Keratinocyte (primary cell): Measurements from ENCODE around the gene LAMB4. TPM values are rescaled to one million over a fixed set of nuclear protein-coding genes. Genes with fewer than 3 reads are reported as not detected.

Source experiments
- DNase-seq: peaks from one replicate; pipeline ENCODE4 v3.0.0-alpha.2; 2011; ENCODE audit warnings: low read depth, missing footprints, low spot score
- FAIRE-seq: peaks from 2 replicates; lab custom pipeline; 2011; peaks lifted over from hg19 to GRCh38; lab: Jason Lieb, UNC
- H2AFZ ChIP-seq: 2 replicates; pipeline ENCODE4 v1.6.0; 2012; ENCODE audit warnings: low read length, control low read depth, inconsistent platforms; ENCODE audit not compliant: control insufficient read depth
- H3K27ac ChIP-seq: 2 replicates; pipeline ENCODE4 v1.5.1; 2011; ENCODE audit warnings: low read length; ENCODE audit not compliant: control insufficient read depth, insufficient read depth
- H3K27me3 ChIP-seq: 3 replicates; pipeline ENCODE4 v1.6.0; 2011; ENCODE audit warnings: low read length; ENCODE audit not compliant: control insufficient read depth, insufficient read depth; ENCODE audit errors: extremely low read depth
- H3K36me3 ChIP-seq, 2 experiments: 2 replicates in 1 of 2; 3 replicates in 1 of 2; pipeline ENCODE4 v1.5.1; 2011; ENCODE audit warnings: low read length in 2 of 2, mild to moderate bottlenecking in 1 of 2; ENCODE audit not compliant: control insufficient read depth in 2 of 2, insufficient read depth in 2 of 2; ENCODE audit errors: extremely low read depth in 1 of 2
- H3K4me1 ChIP-seq: 3 replicates; pipeline ENCODE4 v1.5.1; 2011; ENCODE audit warnings: low read length; ENCODE audit not compliant: control insufficient read depth, insufficient read depth; ENCODE audit errors: extremely low read depth
- H3K4me2 ChIP-seq: 3 replicates; pipeline ENCODE4 v1.6.0; 2011; ENCODE audit warnings: low read depth, low read length; ENCODE audit not compliant: control insufficient read depth, insufficient read depth; ENCODE audit errors: extremely low read depth
- H3K4me3 ChIP-seq, 3 experiments: fragments of 200-600 bp in 1 of 3; sonication (generic) in 1 of 3; 2 replicates in 2 of 3; 3 replicates in 1 of 3; pipeline ENCODE4 v1.5.1; 2011 to 2016; ENCODE audit warnings: low read length in 3 of 3, mild to moderate bottlenecking in 3 of 3, control low read depth in 2 of 3, inconsistent platforms in 1 of 3, low read depth in 1 of 3, mixed read lengths in 1 of 3, mixed run types in 1 of 3, moderate library complexity in 1 of 3; ENCODE audit not compliant: control insufficient read depth in 2 of 3, insufficient read depth in 2 of 3; ENCODE audit errors: extremely low read depth in 1 of 3
- H3K79me2 ChIP-seq: 2 replicates; pipeline ENCODE4 v1.6.0; 2012; ENCODE audit warnings: low read length; ENCODE audit not compliant: control insufficient read depth, insufficient read depth
- H3K9ac ChIP-seq: 3 replicates; pipeline ENCODE4 v1.6.0; 2011; ENCODE audit warnings: low read length; ENCODE audit not compliant: control insufficient read depth, insufficient read depth; ENCODE audit errors: extremely low read depth
- H3K9me1 ChIP-seq: 3 replicates; pipeline ENCODE4 v1.6.0; 2011; ENCODE audit warnings: low read length; ENCODE audit not compliant: control insufficient read depth, insufficient read depth; ENCODE audit errors: extremely low read depth
- H3K9me3 ChIP-seq: 2 replicates; pipeline ENCODE4 v1.5.1; 2012; ENCODE audit warnings: low read depth, low read length; ENCODE audit not compliant: control insufficient read depth
- H4K20me1 ChIP-seq: 3 replicates; pipeline ENCODE4 v1.6.0; 2011; ENCODE audit warnings: low read length; ENCODE audit not compliant: control insufficient read depth, insufficient read depth; ENCODE audit errors: extremely low read depth
- CTCF ChIP-seq, 3 experiments: IDR thresholded peaks in 1 of 3; conservative IDR thresholded peaks in 1 of 3; optimal IDR thresholded peaks in 1 of 3; 2 replicates in 2 of 3; 3 replicates in 1 of 3; pipeline versions ENCODE3 to v1.5.1; 2011; ENCODE audit warnings: low read length in 3 of 3, mild to moderate bottlenecking in 3 of 3, moderate library complexity in 2 of 3, control low read depth in 1 of 3, inconsistent platforms in 1 of 3; ENCODE audit not compliant: insufficient read depth in 2 of 3; ENCODE audit errors: extremely low read depth in 1 of 3
- EZH2 ChIP-seq: IDR thresholded peaks from one replicate; pipeline ENCODE4 v1.6.1; 2012; ENCODE audit warnings: inconsistent platforms, mild to moderate bottlenecking, low read length, moderate library complexity
- dilution Hi-C: fragments of 300-500 bp; cut with MboI; formaldehyde crosslinking; loops from one replicate; pipeline ENCODE4 v1.7.0; 2020; ENCODE audit warnings: low sequenced_read_pairs; ENCODE audit not compliant: extremely low pct_ligation_motif_present
- polyA plus RNA-seq, 5 experiments: library from polyadenylated mRNA; depleted of rRNA in 3 of 5; stranded (reverse) in 3 of 5; stranded (forward) in 1 of 5; unstranded in 1 of 5; fragments of >200 nt; gene quantifications; 1 replicate in 1 of 5; 2 replicates in 3 of 5; 3 replicates in 1 of 5; pipeline versions ENCODE4 v1.2.1 to v1.2.3, GENCODE V29; 2011 to 2012; ENCODE audit warnings: missing spikeins in 2 of 5, low read depth in 1 of 5, low replicate concordance in 1 of 5

Gene LAMB4
- polyA plus RNA-seq, 1 donor (not counting 4 experiments of a cell fraction or from before 2014, with no cell fraction given), result 3.7 TPM

- no peak overlapping the region for H3K4me3 ChIP-seq
- no peaks in the 10 kb centered on the region for H3K27me3 ChIP-seq
- no peaks in the 10 kb centered on the region for H3K9me1 ChIP-seq
- no peak overlapping the region for H3K9ac ChIP-seq
- no peak overlapping the region for H2AFZ ChIP-seq
- FAIRE-seq (no peak), DNase-seq (no peak)
- no peaks in the 10 kb centered on the region for H3K36me3 ChIP-seq
- H3K4me1 ChIP-seq, result peaks cover 3% of the 10 kb centered on the region
- dilution Hi-C loops, result no loop called here
- TF ChIP-seq EZH2, result no peak
- no peak for TF ChIP-seq CTCF (optimal IDR thresholded peaks at IDR 0.05 in 1 of 3, IDR thresholded peaks at IDR 0.05 in 1 of 3, conservative IDR thresholded peaks at IDR 0.05 in 1 of 3; ENCODE audit: extremely low read depth in 1 of 3, insufficient read depth in 2 of 3, low read length in 3 of 3)
- H3K27ac ChIP-seq, result no peak overlapping the region
- H3K9me3 ChIP-seq, result no peaks in the 10 kb centered on the region
- H4K20me1 ChIP-seq, result no peaks in the 10 kb centered on the region
- H3K79me2 ChIP-seq, result no peaks in the 10 kb centered on the region
- no peak overlapping the region for H3K4me2 ChIP-seq
These were observed 8.0 kb downstream of the LAMB4 start for GRCh38 chr7:108122181-108122580.

- dilution Hi-C loops, result no loop called here
- Histone ChIP-seq H3K27me3 (no peaks in the 10 kb centered on the region), H3K4me2 (no peak overlapping the region), H3K9ac (no peak overlapping the region), H3K4me3 (no peak overlapping the region), H3K27ac (no peak overlapping the region), H3K9me3 (no peaks in the 10 kb centered on the region), H3K36me3 (no peaks in the 10 kb centered on the region), H3K79me2 (no peaks in the 10 kb centered on the region), H2AFZ (no peak overlapping the region), H4K20me1 (no peaks in the 10 kb centered on the region), H3K9me1 (no peaks in the 10 kb centered on the region), H3K4me1 (peaks cover 2% of the 10 kb centered on the region)
- TF ChIP-seq EZH2 (no peak), CTCF (optimal IDR thresholded peaks at IDR 0.05 in 1 of 3, IDR thresholded peaks at IDR 0.05 in 1 of 3, conservative IDR thresholded peaks at IDR 0.05 in 1 of 3; ENCODE audit: extremely low read depth in 1 of 3, insufficient read depth in 2 of 3, low read length in 3 of 3) (no peak)
- DNase-seq, result no peak
- no peak for FAIRE-seq
These were observed 9.2 kb downstream of the LAMB4 start for GRCh38 chr7:108120933-108121332.
